HCT116 (cell line): Measurements from ENCODE around the gene GCNT2. TPM values are rescaled to one million over a fixed set of nuclear protein-coding genes. Genes with fewer than 3 reads are reported as not detected.

Experiments
- ATAC-seq: fragments of 200-7000 bp; cut with Tn5 transposase; 2 replicates; pipeline ENCODE4 v1.9.1; 2020; ENCODE audit warnings: mild to moderate bottlenecking, moderate library complexity
- BruUV-seq: library from RNA; stranded (reverse); fragments of 400-500 nt; replicated peaks from 2 replicates; lab custom pipeline; 2021; lab: Mats Ljungman, UMichigan
- CTCF ChIA-PET: fragments of 300-600 bp; sonication (Branson Sonifier 250); formaldehyde crosslinking; loops from one replicate; lab custom pipeline; 2021; ENCODE audit warnings: antibody characterized with exemption; lab: Charles Lee
- POLR2A ChIA-PET: fragments of 300-600, 350-600 bp; sonication (Branson Sonifier 250); formaldehyde crosslinking; loops from one replicate; lab custom pipeline; 2021; ENCODE audit warnings: antibody characterized with exemption; lab: Charles Lee
- RAD21 ChIA-PET, 2 experiments: fragments of 300-600 bp; sonication (Branson Sonifier 250); formaldehyde crosslinking; loops; one replicate each; lab custom pipeline; 2023; ENCODE audit warnings: low total read pairs in 2 of 2; ENCODE audit not compliant: uncharacterized antibody in 2 of 2, unreplicated experiment in 2 of 2, low non-redundant PET in 1 of 2; lab: Charles Lee
- DNase-seq: peaks from one replicate; pipeline ENCODE4 v3.0.0-alpha.2; 2010; ENCODE audit warnings: low read depth, low spot score
- H2AFZ ChIP-seq: fragments of 200-600 bp; shearing (Covaris generic), sonication (generic); 2 replicates; pipeline ENCODE4 v1.6.1; 2017; ENCODE audit warnings: low read depth, mixed run types, mixed read lengths, antibody characterized with exemption, low read length; ENCODE audit not compliant: poor library complexity, severe bottlenecking
- H3K27ac ChIP-seq: 2 replicates; pipeline ENCODE4 v1.5.1; 2012; ENCODE audit warnings: low read depth, low read length
- H3K27me3 ChIP-seq: fragments of 200-600 bp; sonication (generic); 2 replicates; pipeline ENCODE4 v1.6.1; 2016; ENCODE audit warnings: mixed run types, low read length, mixed read lengths; ENCODE audit not compliant: insufficient read depth
- H3K36me3 ChIP-seq, 2 experiments: fragments of 200-500 bp in 1 of 2; fragments of 200-600 bp in 1 of 2; sonication (Bioruptor generic) in 1 of 2; sonication (generic) in 1 of 2; 2 replicates each; pipeline versions ENCODE4 v1.5.1 to v1.6.1; 2014 to 2016; ENCODE audit warnings: low read length in 2 of 2, inconsistent platforms in 1 of 2, mixed read lengths in 1 of 2, mixed run types in 1 of 2; ENCODE audit not compliant: insufficient read depth in 2 of 2, control insufficient read depth in 1 of 2
- H3K4me1 ChIP-seq, 2 experiments: fragments of 200-600 bp in 1 of 2; sonication (generic) in 1 of 2; 2 replicates each; pipeline versions ENCODE4 v1.5.1 to v1.6.1; 2012 to 2017; ENCODE audit warnings: low read length in 2 of 2, inconsistent platforms in 1 of 2, mild to moderate bottlenecking in 1 of 2, mixed read lengths in 1 of 2, mixed run types in 1 of 2, moderate library complexity in 1 of 2; ENCODE audit not compliant: insufficient read depth in 2 of 2, control insufficient read depth in 1 of 2
- H3K4me2 ChIP-seq: fragments of 200-600 bp; sonication (generic); 2 replicates; pipeline ENCODE4 v1.6.1; 2017; ENCODE audit warnings: mixed run types, low read length, mixed read lengths
- H3K4me3 ChIP-seq, 2 experiments: fragments of 200-600 bp in 1 of 2; sonication (generic) in 1 of 2; replicated peaks in 1 of 2; 2 replicates each; pipeline ENCODE4 v1.5.1; 2011 to 2016; ENCODE audit warnings: low read length in 2 of 2, control low read depth in 1 of 2, low read depth in 1 of 2, mild to moderate bottlenecking in 1 of 2, mixed read lengths in 1 of 2, mixed run types in 1 of 2
- H3K79me2 ChIP-seq: fragments of 200-600 bp; sonication (generic); 2 replicates; pipeline ENCODE4 v1.6.1; 2017; ENCODE audit warnings: mild to moderate bottlenecking, mixed run types, low read length, moderate library complexity, mixed read lengths; ENCODE audit not compliant: insufficient read depth
- H3K9ac ChIP-seq: fragments of 200-600 bp; sonication (generic); 2 replicates; pipeline ENCODE4 v1.6.1; 2016; ENCODE audit warnings: low read length, mixed read lengths
- H3K9me2 ChIP-seq: fragments of 200-600 bp; sonication (generic), shearing (Covaris generic); 2 replicates; pipeline ENCODE4 v1.6.1; 2017; ENCODE audit warnings: mixed run types, mild to moderate bottlenecking, moderate library complexity; ENCODE audit not compliant: insufficient read depth
- H3K9me3 ChIP-seq, 2 experiments: fragments of 200-500 bp in 1 of 2; fragments of 200-600 bp in 1 of 2; sonication (Bioruptor generic) in 1 of 2; sonication (generic) in 1 of 2; 2 replicates each; pipeline ENCODE4 v1.6.1; 2014 to 2017; ENCODE audit warnings: low read length in 2 of 2, mixed read lengths in 2 of 2, inconsistent platforms in 1 of 2, low read depth in 1 of 2, mild to moderate bottlenecking in 1 of 2, mixed run types in 1 of 2, moderate library complexity in 1 of 2; ENCODE audit not compliant: control insufficient read depth in 1 of 2, insufficient read depth in 1 of 2
- H4K20me1 ChIP-seq: fragments of 200-600 bp; sonication (generic), shearing (Covaris generic); 2 replicates; pipeline ENCODE4 v1.6.1; 2017; ENCODE audit warnings: mixed run types, mild to moderate bottlenecking, moderate library complexity; ENCODE audit not compliant: insufficient read depth
- CBX3 ChIP-seq: IDR thresholded peaks from 2 replicates; pipeline ENCODE4 v1.6.1; 2012; ENCODE audit warnings: low read depth
- EGR1 ChIP-seq: IDR thresholded peaks from 2 replicates; pipeline ENCODE4 v1.6.1; 2012; ENCODE audit warnings: low read depth
- EZH2 ChIP-seq: fragments of 200-600 bp; sonication (generic); IDR thresholded peaks from 2 replicates; pipeline ENCODE4 v1.6.1; 2017; ENCODE audit warnings: antibody characterized with exemption, mixed run types
- EZH2phosphoT487 ChIP-seq: fragments of 200-600 bp; IDR thresholded peaks from 2 replicates; pipeline ENCODE4 v1.6.1; 2018; ENCODE audit warnings: antibody characterized with exemption, borderline replicate concordance
- FOSL1 ChIP-seq: IDR thresholded peaks from 2 replicates; pipeline ENCODE4 v1.6.1; 2012; ENCODE audit warnings: low read depth
- JUND ChIP-seq: IDR thresholded peaks from 2 replicates; pipeline ENCODE4 v1.6.1; 2012
- POLR2A ChIP-seq: IDR thresholded peaks from 2 replicates; pipeline ENCODE4 v1.7.0; 2011; ENCODE audit warnings: borderline replicate concordance; ENCODE audit not compliant: insufficient read depth, insufficient read length; ENCODE audit errors: extremely low read depth
- POLR2AphosphoS5 ChIP-seq: IDR thresholded peaks from 2 replicates; pipeline ENCODE4 v1.6.1; 2011; ENCODE audit warnings: mild to moderate bottlenecking, low read depth, low read length, moderate library complexity
- RAD21 ChIP-seq: IDR thresholded peaks from 2 replicates; pipeline ENCODE4 v1.6.1; 2012; ENCODE audit warnings: low read depth, mild to moderate bottlenecking
- SP1 ChIP-seq: IDR thresholded peaks from 2 replicates; pipeline ENCODE4 v1.6.1; 2012; ENCODE audit warnings: low read depth
- SRF ChIP-seq: IDR thresholded peaks from 2 replicates; pipeline ENCODE4 v1.6.1; 2012; ENCODE audit warnings: low read depth
- TCF7L2 ChIP-seq: IDR thresholded peaks from 2 replicates; pipeline ENCODE4 v1.7.0; 2011; ENCODE audit warnings: borderline replicate concordance, inconsistent platforms; ENCODE audit not compliant: insufficient read depth, insufficient read length; ENCODE audit errors: extremely low read depth
- YY1 ChIP-seq: IDR thresholded peaks from 2 replicates; pipeline ENCODE4 v1.6.1; 2011; ENCODE audit warnings: low read length, low read depth, moderate library complexity, mild to moderate bottlenecking; ENCODE audit not compliant: insufficient replicate concordance; ENCODE audit errors: extremely low read depth
- ZBTB33 ChIP-seq: IDR thresholded peaks from 2 replicates; pipeline ENCODE4 v1.6.1; 2011; ENCODE audit warnings: mild to moderate bottlenecking, low read length, moderate library complexity; ENCODE audit not compliant: insufficient replicate concordance; ENCODE audit errors: extremely low read depth
- ZFX ChIP-seq: fragments of 450-650 bp; IDR thresholded peaks from 2 replicates; pipeline ENCODE4 v1.6.1; 2017
- ZNF274 ChIP-seq: fragments of 200-500 bp; sonication (Bioruptor generic); IDR thresholded peaks from 2 replicates; pipeline ENCODE4 v1.6.1; 2014; ENCODE audit warnings: mild to moderate bottlenecking, low read depth, low read length, inconsistent platforms
- intact Hi-C: fragments of 100-400 bp; cut with micrococcal nuclease; formaldehyde crosslinking; loops from 2 replicates; pipeline ENCODE4 v1.10.0; 2022
- total RNA-seq: library from RNA; stranded (reverse); gene quantifications from one replicate; pipeline ENCODE4 v1.2.1, GENCODE V29; 2021; ENCODE audit not compliant: unreplicated experiment
- TF ChIP-seq, protein P1 (sequence below): IDR thresholded peaks from 2 replicates; pipeline ENCODE4 v1.6.1; 2012; ENCODE audit warnings: low read depth
- TF ChIP-seq, protein P2 (sequence below): IDR thresholded peaks from 2 replicates; pipeline ENCODE4 v1.6.1; 2012
- TF ChIP-seq, protein P3 (sequence below), 3 experiments: fragments of 200-600 bp in 1 of 3; sonication (generic) in 1 of 3; IDR thresholded peaks in 2 of 3; conservative IDR thresholded peaks in 1 of 3; 2 replicates each; pipeline ENCODE4 v1.5.1; 2012 to 2017; ENCODE audit warnings: low read depth in 2 of 3, low read length in 2 of 3, antibody characterized with exemption in 1 of 3, borderline replicate concordance in 1 of 3, control low read depth in 1 of 3, mild to moderate bottlenecking in 1 of 3, mixed read lengths in 1 of 3, mixed run types in 1 of 3, moderate library complexity in 1 of 3; ENCODE audit not compliant: insufficient read depth in 1 of 3
- TF ChIP-seq, protein P4 (sequence below): IDR thresholded peaks from 2 replicates; pipeline ENCODE4 v1.6.1; 2012

GCNT2 gene
- total RNA-seq, 1 experiment from 2014 or later, result 0.74 TPM

GRCh38 chr6:10545482-10545881, 24.3 kb downstream of the GCNT2 start:
- Histone ChIP-seq H3K9me3 (no peaks in the 10 kb centered on the region), H3K27me3 (no peaks in the 10 kb centered on the region), H3K4me3 (no peak overlapping the region), H3K4me1 (no peaks in the 10 kb centered on the region), H4K20me1 (no peaks in the 10 kb centered on the region), H3K4me2 (no peak overlapping the region), H3K36me3 (no peaks in the 10 kb centered on the region), H3K79me2 (no peaks in the 10 kb centered on the region), H3K9me2 (no peaks in the 10 kb centered on the region), H2AFZ (no peak overlapping the region), H3K27ac (no peak overlapping the region), H3K9ac (no peak overlapping the region)
- CTCF ChIA-PET, result no interaction called here
- no TSS peak for BruUV-seq
- intact Hi-C loops, result no loop called here
- no peak for ATAC-seq
- RAD21 ChIA-PET, result no interaction called here
- POLR2A ChIA-PET, result no interaction called here
- no peak for DNase-seq
- TF ChIP-seq, protein P1, sequence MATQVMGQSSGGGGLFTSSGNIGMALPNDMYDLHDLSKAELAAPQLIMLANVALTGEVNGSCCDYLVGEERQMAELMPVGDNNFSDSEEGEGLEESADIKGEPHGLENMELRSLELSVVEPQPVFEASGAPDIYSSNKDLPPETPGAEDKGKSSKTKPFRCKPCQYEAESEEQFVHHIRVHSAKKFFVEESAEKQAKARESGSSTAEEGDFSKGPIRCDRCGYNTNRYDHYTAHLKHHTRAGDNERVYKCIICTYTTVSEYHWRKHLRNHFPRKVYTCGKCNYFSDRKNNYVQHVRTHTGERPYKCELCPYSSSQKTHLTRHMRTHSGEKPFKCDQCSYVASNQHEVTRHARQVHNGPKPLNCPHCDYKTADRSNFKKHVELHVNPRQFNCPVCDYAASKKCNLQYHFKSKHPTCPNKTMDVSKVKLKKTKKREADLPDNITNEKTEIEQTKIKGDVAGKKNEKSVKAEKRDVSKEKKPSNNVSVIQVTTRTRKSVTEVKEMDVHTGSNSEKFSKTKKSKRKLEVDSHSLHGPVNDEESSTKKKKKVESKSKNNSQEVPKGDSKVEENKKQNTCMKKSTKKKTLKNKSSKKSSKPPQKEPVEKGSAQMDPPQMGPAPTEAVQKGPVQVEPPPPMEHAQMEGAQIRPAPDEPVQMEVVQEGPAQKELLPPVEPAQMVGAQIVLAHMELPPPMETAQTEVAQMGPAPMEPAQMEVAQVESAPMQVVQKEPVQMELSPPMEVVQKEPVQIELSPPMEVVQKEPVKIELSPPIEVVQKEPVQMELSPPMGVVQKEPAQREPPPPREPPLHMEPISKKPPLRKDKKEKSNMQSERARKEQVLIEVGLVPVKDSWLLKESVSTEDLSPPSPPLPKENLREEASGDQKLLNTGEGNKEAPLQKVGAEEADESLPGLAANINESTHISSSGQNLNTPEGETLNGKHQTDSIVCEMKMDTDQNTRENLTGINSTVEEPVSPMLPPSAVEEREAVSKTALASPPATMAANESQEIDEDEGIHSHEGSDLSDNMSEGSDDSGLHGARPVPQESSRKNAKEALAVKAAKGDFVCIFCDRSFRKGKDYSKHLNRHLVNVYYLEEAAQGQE, result no peak
- TF ChIP-seq, protein P2, sequence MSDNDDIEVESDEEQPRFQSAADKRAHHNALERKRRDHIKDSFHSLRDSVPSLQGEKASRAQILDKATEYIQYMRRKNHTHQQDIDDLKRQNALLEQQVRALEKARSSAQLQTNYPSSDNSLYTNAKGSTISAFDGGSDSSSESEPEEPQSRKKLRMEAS, result no peak
- no peak for TF ChIP-seq ZNF274
- no peak for TF ChIP-seq ZBTB33
- no peak for TF ChIP-seq ZFX
- TF ChIP-seq EZH2, result no peak
- TF ChIP-seq SRF, result no peak
- TF ChIP-seq, protein P3, sequence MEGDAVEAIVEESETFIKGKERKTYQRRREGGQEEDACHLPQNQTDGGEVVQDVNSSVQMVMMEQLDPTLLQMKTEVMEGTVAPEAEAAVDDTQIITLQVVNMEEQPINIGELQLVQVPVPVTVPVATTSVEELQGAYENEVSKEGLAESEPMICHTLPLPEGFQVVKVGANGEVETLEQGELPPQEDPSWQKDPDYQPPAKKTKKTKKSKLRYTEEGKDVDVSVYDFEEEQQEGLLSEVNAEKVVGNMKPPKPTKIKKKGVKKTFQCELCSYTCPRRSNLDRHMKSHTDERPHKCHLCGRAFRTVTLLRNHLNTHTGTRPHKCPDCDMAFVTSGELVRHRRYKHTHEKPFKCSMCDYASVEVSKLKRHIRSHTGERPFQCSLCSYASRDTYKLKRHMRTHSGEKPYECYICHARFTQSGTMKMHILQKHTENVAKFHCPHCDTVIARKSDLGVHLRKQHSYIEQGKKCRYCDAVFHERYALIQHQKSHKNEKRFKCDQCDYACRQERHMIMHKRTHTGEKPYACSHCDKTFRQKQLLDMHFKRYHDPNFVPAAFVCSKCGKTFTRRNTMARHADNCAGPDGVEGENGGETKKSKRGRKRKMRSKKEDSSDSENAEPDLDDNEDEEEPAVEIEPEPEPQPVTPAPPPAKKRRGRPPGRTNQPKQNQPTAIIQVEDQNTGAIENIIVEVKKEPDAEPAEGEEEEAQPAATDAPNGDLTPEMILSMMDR (IDR thresholded peaks at IDR 0.05 in 2 of 3, conservative IDR thresholded peaks at IDR 0.05 in 1 of 3; ENCODE audit: borderline replicate concordance in 1 of 3, insufficient read depth in 1 of 3, low read depth in 2 of 3, low read length in 2 of 3), result no peak
- no peak for TF ChIP-seq CBX3
- no peak for TF ChIP-seq RAD21
- no peak for TF ChIP-seq JUND
- no peak for TF ChIP-seq SP1
- no peak for TF ChIP-seq POLR2AphosphoS5
- no peak for TF ChIP-seq TCF7L2
- TF ChIP-seq YY1, result no peak
- TF ChIP-seq EZH2phosphoT487, result no peak
- TF ChIP-seq EGR1, result no peak
- no peak for TF ChIP-seq FOSL1
- TF ChIP-seq, protein P4, sequence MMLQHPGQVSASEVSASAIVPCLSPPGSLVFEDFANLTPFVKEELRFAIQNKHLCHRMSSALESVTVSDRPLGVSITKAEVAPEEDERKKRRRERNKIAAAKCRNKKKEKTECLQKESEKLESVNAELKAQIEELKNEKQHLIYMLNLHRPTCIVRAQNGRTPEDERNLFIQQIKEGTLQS, result no peak
- no peak for TF ChIP-seq POLR2A
